Loucy (cell line): ENCODE measurements around the gene MYH7.

Experiments used
- H2AFZ ChIP-seq: fragments of 200-600 bp; sonication (generic); 2 replicates; pipeline ENCODE4 v1.6.0; 2016; ENCODE audit warnings: antibody characterized with exemption, mild to moderate bottlenecking, low read length, moderate library complexity
- H3F3A ChIP-seq: fragments of 200-600 bp; 2 replicates; pipeline ENCODE4 v1.6.0; 2016; ENCODE audit warnings: antibody characterized with exemption, low read depth, mild to moderate bottlenecking
- H3K27me3 ChIP-seq: fragments of 200-600 bp; sonication (generic); 2 replicates; pipeline ENCODE4 v1.6.1; 2014; ENCODE audit warnings: low read length, mild to moderate bottlenecking; ENCODE audit not compliant: insufficient read depth, poor library complexity, severe bottlenecking
- H3K36me3 ChIP-seq: fragments of 200-600 bp; sonication (generic); 2 replicates; pipeline ENCODE4 v1.6.1; 2016; ENCODE audit warnings: low read length; ENCODE audit not compliant: insufficient read depth
- H3K4me1 ChIP-seq: fragments of 200-600 bp; sonication (generic); 2 replicates; pipeline ENCODE4 v1.5.1; 2014; ENCODE audit warnings: low read length, mild to moderate bottlenecking; ENCODE audit not compliant: insufficient read depth, poor library complexity, severe bottlenecking
- H3K4me2 ChIP-seq: fragments of 200-600 bp; sonication (generic); 2 replicates; pipeline ENCODE4 v1.6.0; 2014; ENCODE audit warnings: antibody characterized with exemption, low read length, low read depth, mild to moderate bottlenecking; ENCODE audit not compliant: poor library complexity, severe bottlenecking
- H3K4me3 ChIP-seq: fragments of 200-600 bp; sonication (generic); 2 replicates; pipeline ENCODE4 v1.5.1; 2014; ENCODE audit warnings: low read length, mild to moderate bottlenecking, mixed read lengths; ENCODE audit not compliant: poor library complexity, severe bottlenecking
- H3K79me2 ChIP-seq: fragments of 200-600 bp; sonication (generic); 2 replicates; pipeline ENCODE4 v1.6.1; 2014; ENCODE audit warnings: low read length; ENCODE audit not compliant: insufficient read depth
- H3K9ac ChIP-seq: fragments of 200-600 bp; sonication (generic); 2 replicates; pipeline ENCODE4 v1.6.0; 2014; ENCODE audit warnings: mild to moderate bottlenecking, low read depth, low read length, moderate library complexity; ENCODE audit not compliant: poor library complexity, severe bottlenecking
- H3K9me2 ChIP-seq: fragments of 200-600 bp; sonication (generic); replicated peaks from 2 replicates; pipeline ENCODE4 v1.6.1; 2016; ENCODE audit warnings: low read depth, low read length, mixed read lengths
- H3K9me3 ChIP-seq: fragments of 200-600 bp; sonication (generic); 2 replicates; pipeline ENCODE4 v1.6.1; 2014; ENCODE audit warnings: mild to moderate bottlenecking, antibody characterized with exemption, low read length, low read depth; ENCODE audit not compliant: insufficient read depth
- H4K20me1 ChIP-seq: fragments of 200-600 bp; sonication (generic); 2 replicates; pipeline ENCODE4 v1.6.0; 2014; ENCODE audit warnings: antibody characterized with exemption, low read length, mild to moderate bottlenecking; ENCODE audit not compliant: insufficient read depth, poor library complexity, severe bottlenecking
- EZH2phosphoT487 ChIP-seq: fragments of 200-600 bp; IDR thresholded peaks from 2 replicates; pipeline ENCODE4 v1.6.1; 2018; ENCODE audit warnings: antibody characterized with exemption, mild to moderate bottlenecking, moderate library complexity, borderline replicate concordance
- TF ChIP-seq, protein P1 (sequence below): fragments of 200-600 bp; sonication (generic); conservative IDR thresholded peaks from 2 replicates; pipeline ENCODE4 v1.5.1; 2014; ENCODE audit warnings: mild to moderate bottlenecking, antibody characterized with exemption, low read length

The MYH7 gene

DNA sequence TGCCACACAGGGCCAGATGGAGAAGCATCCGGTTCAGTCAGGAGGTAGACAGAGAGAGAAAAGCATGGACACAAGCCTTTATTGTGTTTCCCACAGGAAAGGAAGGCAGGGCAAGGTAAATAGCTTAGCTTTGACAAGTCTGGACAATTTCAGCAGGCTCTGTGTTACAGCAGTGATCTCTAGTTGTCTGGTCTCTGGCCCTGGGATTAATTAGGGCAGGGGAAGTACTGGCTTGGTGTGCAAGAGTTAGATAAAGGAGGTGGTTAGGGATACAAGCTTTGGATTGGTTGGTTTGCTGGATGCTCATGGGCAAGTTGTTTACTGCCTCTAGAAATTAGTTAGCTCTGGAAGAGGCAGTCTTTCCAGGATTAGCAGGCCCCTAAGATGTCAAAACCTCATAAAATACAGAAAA lies 19.0 kb upstream of the MYH7 start:
- Histone ChIP-seq H2AFZ (no peak overlapping the region), H3K9me2 (no peaks in the 10 kb centered on the region), H3K36me3 (no peaks in the 10 kb centered on the region), H3F3A (no peaks in the 10 kb centered on the region), H3K27me3 (no peaks in the 10 kb centered on the region), H3K4me1 (no peaks in the 10 kb centered on the region), H3K4me3 (no peak overlapping the region), H3K9me3 (no peaks in the 10 kb centered on the region), H3K4me2 (no peak overlapping the region), H4K20me1 (no peaks in the 10 kb centered on the region), H3K79me2 (no peaks in the 10 kb centered on the region), H3K9ac (no peak overlapping the region)
- no peak for TF ChIP-seq EZH2phosphoT487
- TF ChIP-seq, protein P1, sequence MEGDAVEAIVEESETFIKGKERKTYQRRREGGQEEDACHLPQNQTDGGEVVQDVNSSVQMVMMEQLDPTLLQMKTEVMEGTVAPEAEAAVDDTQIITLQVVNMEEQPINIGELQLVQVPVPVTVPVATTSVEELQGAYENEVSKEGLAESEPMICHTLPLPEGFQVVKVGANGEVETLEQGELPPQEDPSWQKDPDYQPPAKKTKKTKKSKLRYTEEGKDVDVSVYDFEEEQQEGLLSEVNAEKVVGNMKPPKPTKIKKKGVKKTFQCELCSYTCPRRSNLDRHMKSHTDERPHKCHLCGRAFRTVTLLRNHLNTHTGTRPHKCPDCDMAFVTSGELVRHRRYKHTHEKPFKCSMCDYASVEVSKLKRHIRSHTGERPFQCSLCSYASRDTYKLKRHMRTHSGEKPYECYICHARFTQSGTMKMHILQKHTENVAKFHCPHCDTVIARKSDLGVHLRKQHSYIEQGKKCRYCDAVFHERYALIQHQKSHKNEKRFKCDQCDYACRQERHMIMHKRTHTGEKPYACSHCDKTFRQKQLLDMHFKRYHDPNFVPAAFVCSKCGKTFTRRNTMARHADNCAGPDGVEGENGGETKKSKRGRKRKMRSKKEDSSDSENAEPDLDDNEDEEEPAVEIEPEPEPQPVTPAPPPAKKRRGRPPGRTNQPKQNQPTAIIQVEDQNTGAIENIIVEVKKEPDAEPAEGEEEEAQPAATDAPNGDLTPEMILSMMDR, result no peak

DNA sequence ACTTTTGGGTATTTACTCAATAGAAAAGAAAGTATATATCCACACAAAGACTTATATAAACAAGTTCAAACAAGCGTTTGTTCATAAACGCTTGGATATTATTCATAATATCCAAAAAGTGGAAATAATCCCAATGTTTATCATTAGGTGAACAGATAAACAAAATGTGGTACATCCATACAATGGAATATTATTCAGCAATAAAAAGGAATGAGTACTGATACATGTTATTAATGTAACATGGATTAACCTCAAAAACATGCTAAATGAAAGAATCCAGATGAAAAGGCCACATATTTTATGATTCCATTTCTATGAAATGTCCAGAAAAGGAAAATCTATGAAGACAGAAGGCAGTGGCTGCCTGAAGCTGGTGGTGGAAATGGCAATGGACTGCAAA lies 16.8 kb upstream of the MYH7 start:
- Histone ChIP-seq H3K4me1 (no peaks in the 10 kb centered on the region), H2AFZ (no peak overlapping the region), H3K9ac (no peak overlapping the region), H3K4me3 (no peak overlapping the region), H4K20me1 (no peaks in the 10 kb centered on the region), H3K9me2 (no peaks in the 10 kb centered on the region), H3K27me3 (no peaks in the 10 kb centered on the region), H3K9me3 (no peaks in the 10 kb centered on the region), H3K79me2 (no peaks in the 10 kb centered on the region), H3F3A (no peaks in the 10 kb centered on the region), H3K4me2 (no peak overlapping the region), H3K36me3 (no peaks in the 10 kb centered on the region)
- no peak for TF ChIP-seq EZH2phosphoT487
- TF ChIP-seq, protein P1, result no peak

DNA sequence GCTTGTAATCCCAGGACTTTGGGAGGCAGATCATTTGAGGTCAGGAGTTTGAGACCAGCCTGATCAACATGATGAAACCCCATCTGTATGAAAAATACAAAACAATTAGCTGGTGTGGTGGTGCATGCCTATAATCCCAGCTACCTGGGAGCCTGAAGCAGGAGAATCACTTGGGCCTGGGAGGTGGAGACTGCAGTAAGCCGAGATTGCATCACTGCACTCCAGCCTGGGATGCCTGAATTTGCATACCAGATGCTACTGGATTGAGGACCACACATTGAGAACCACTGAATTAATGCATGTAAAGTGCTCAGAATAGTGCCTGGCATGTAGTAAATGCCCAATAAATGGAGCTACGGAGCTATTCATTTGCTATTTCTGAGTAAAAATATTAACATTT lies 14.9 kb upstream of the MYH7 start:
- Histone ChIP-seq H2AFZ (no peak overlapping the region), H3K27me3 (no peaks in the 10 kb centered on the region)

More for the DNA sequence above, 14.9 kb upstream of the MYH7 start:
- Histone ChIP-seq H3K4me2 (no peak overlapping the region), H3K9me2 (no peaks in the 10 kb centered on the region), H3K36me3 (no peaks in the 10 kb centered on the region), H3F3A (no peaks in the 10 kb centered on the region), H3K79me2 (no peaks in the 10 kb centered on the region), H3K9ac (no peak overlapping the region), H3K4me1 (no peaks in the 10 kb centered on the region), H4K20me1 (no peaks in the 10 kb centered on the region), H3K9me3 (no peaks in the 10 kb centered on the region), H3K4me3 (no peak overlapping the region)
- no peak for TF ChIP-seq EZH2phosphoT487
- TF ChIP-seq, protein P1, result no peak
